Parathyroid adenoma (tissue), 2 donors: ENCODE measurements around the gene CSPG5.

ENCODE experiments used
- H2AFZ ChIP-seq: fragments of 300-600 bp; sonication (generic); one replicate; pipeline ENCODE4 v1.7.0; 2017; ENCODE audit warnings: antibody characterized with exemption, mild to moderate bottlenecking
- H3K27ac ChIP-seq: fragments of 300-600 bp; sonication (generic); one replicate; pipeline ENCODE4 v1.7.0; 2017
- H3K27me3 ChIP-seq: fragments of 300-600 bp; sonication (generic); one replicate; pipeline ENCODE4 v1.7.0; 2017; ENCODE audit warnings: low read length; ENCODE audit not compliant: control insufficient read depth, insufficient read depth
- H3K36me3 ChIP-seq: fragments of 300-600 bp; sonication (generic); one replicate; pipeline ENCODE4 v1.7.0; 2017; ENCODE audit warnings: low read length; ENCODE audit not compliant: control insufficient read depth, insufficient read depth
- H3K4me1 ChIP-seq: fragments of 300-600 bp; sonication (generic); one replicate; pipeline ENCODE4 v1.7.0; 2017; ENCODE audit warnings: control low read depth
- H3K4me2 ChIP-seq: fragments of 300-600 bp; sonication (generic); one replicate; pipeline ENCODE4 v1.7.0; 2017; ENCODE audit warnings: low read length
- H3K4me3 ChIP-seq: fragments of 300-600 bp; sonication (generic); one replicate; pipeline ENCODE4 v1.7.0; 2017; ENCODE audit warnings: low read depth, low read length
- H3K79me2 ChIP-seq: fragments of 300-600 bp; sonication (generic); one replicate; pipeline ENCODE4 v1.7.0; 2017; ENCODE audit warnings: control low read depth
- H3K9ac ChIP-seq: fragments of 300-600 bp; sonication (generic); one replicate; pipeline ENCODE4 v1.7.0; 2017; ENCODE audit warnings: mild to moderate bottlenecking
- H3K9me3 ChIP-seq: fragments of 300-600 bp; sonication (generic); one replicate; pipeline ENCODE4 v1.7.0; 2017; ENCODE audit warnings: low read length; ENCODE audit not compliant: control insufficient read depth
- CTCF ChIP-seq: fragments of 300-600 bp; sonication (generic); IDR thresholded peaks from one replicate; pipeline ENCODE4 v1.7.0; 2017; ENCODE audit warnings: antibody characterized with exemption, mild to moderate bottlenecking
- donor health status: primary hyperparathyroidism.

Gene CSPG5

DNA sequence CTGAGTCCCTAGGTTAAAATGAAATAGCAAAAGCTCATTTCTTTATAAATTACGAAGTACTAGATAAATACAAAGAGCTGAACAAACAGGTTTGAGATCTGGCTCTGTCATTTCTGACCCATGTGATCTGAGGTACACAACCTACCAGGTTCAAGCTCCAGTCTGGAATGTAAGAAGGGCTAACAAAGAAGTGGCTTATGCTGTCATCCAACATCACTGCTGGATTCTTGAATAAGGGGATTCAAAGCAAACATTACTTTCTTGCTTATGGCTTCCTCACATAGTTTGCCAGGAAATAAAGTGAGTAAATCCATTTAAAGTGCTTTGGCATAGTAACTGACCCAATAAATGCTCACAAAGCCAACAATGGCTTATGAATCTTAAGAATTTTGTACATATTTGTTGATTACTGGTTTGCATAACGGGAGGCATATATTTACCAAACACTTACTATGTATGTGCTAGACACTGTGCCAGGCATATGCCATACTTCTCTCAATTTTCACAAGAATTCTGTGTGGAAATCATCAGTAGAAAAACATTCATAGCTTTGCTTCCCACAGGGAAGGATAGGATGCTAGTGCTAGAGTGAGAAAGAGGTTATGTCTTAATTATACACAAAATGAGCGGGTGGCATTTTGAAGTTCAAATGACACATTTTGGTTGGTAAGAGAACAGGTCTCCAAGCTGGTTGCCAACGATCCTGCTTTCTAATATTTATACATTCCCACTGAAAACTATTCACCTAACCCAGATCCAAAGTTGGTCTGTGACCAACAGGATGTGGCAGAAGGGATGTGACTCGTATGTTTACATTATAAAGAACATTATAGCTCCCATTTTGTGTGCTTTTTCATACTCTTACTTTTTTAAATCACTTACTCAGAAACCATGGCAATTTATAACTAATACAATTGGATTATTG, 38.7 kb upstream of the CSPG5 start:
- H3K9ac ChIP-seq, result no peak overlapping the region
- no peaks in the 10 kb centered on the region for H3K9me3 ChIP-seq
- no peak overlapping the region for H3K27ac ChIP-seq
- H3K4me1 ChIP-seq, result no peaks in the 10 kb centered on the region
- no peaks in the 10 kb centered on the region for H3K79me2 ChIP-seq
- no peaks in the 10 kb centered on the region for H3K27me3 ChIP-seq
- no peak overlapping the region for H2AFZ ChIP-seq
- H3K4me2 ChIP-seq, result no peak overlapping the region
- TF ChIP-seq CTCF, result no peak
- H3K36me3 ChIP-seq, result no peaks in the 10 kb centered on the region
- H3K4me3 ChIP-seq, result no peak overlapping the region

DNA sequence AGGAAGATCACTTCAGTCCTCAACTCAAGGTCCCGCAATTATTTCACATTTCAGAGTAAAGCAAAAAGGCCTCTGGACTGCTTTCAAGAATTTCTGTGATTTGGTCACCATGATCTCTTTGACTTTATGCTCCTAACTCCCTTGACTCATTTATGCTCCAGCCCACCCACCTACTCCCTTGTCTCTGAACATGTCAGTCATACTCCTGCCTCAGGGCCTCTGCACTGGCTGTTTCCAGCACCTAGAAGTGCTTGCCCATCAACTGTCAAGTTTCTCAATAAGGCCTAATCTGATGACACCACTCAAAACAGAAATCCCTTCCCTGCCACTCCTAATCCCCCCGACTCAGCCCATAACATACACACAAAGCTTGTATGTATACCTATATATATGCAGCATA, 36.1 kb upstream of the CSPG5 start:
- Histone ChIP-seq H3K4me3 (no peak overlapping the region), H3K9ac (no peak overlapping the region), H3K9me3 (no peaks in the 10 kb centered on the region), H3K27me3 (no peaks in the 10 kb centered on the region), H2AFZ (no peak overlapping the region), H3K27ac (no peak overlapping the region), H3K79me2 (no peaks in the 10 kb centered on the region), H3K36me3 (no peaks in the 10 kb centered on the region), H3K4me1 (no peaks in the 10 kb centered on the region), H3K4me2 (no peak overlapping the region)
- TF ChIP-seq CTCF, result no peak

- Histone ChIP-seq H3K27ac (no peak overlapping the region), H3K79me2 (no peaks in the 10 kb centered on the region), H3K4me3 (no peak overlapping the region), H3K9me3 (no peaks in the 10 kb centered on the region), H3K36me3 (no peaks in the 10 kb centered on the region), H3K27me3 (no peaks in the 10 kb centered on the region), H2AFZ (no peak overlapping the region), H3K9ac (no peak overlapping the region), H3K4me1 (no peaks in the 10 kb centered on the region), H3K4me2 (no peak overlapping the region)
- no peak for TF ChIP-seq CTCF
Measured at GRCh38 chr3:47613722-47614121, 35.1 kb upstream of the CSPG5 start.

GRCh38 chr3:47612879-47613278, 34.2 kb upstream of the CSPG5 start:
- H3K79me2 ChIP-seq, result no peaks in the 10 kb centered on the region
- H3K36me3 ChIP-seq, result no peaks in the 10 kb centered on the region
- H3K4me3 ChIP-seq, result no peak overlapping the region
- H3K9ac ChIP-seq, result no peak overlapping the region
- no peak for TF ChIP-seq CTCF
- no peaks in the 10 kb centered on the region for H3K27me3 ChIP-seq
- H3K27ac ChIP-seq, result no peak overlapping the region
- H3K9me3 ChIP-seq, result no peaks in the 10 kb centered on the region
- no peak overlapping the region for H3K4me2 ChIP-seq
- H2AFZ ChIP-seq, result no peak overlapping the region
- no peaks in the 10 kb centered on the region for H3K4me1 ChIP-seq

DNA sequence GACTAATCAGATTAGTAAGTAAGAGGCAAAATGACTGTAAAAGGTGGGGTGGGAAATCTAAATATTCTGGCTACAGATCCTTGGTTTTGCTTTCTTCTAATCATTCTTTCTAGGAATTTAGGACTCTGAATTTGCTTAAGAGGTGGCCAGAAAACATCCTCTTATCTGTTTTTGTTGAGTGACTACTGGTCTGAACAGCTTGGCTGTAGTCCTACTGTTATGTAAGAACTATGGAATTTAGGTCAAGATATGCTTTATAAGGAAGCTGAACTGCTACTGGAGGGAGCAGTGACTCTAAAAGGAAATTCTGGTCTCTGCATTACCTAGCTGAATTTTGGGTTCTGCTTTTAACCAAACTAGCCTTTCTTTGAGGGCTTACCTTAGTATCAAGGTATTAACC, 33.5 kb upstream of the CSPG5 start:
- Histone ChIP-seq H3K27ac (no peak overlapping the region), H3K4me1 (no peaks in the 10 kb centered on the region), H3K79me2 (no peaks in the 10 kb centered on the region), H3K4me3 (no peak overlapping the region), H3K36me3 (no peaks in the 10 kb centered on the region), H3K27me3 (no peaks in the 10 kb centered on the region), H3K4me2 (no peak overlapping the region), H3K9me3 (no peaks in the 10 kb centered on the region), H2AFZ (no peak overlapping the region), H3K9ac (no peak overlapping the region)
- TF ChIP-seq CTCF, result no peak
